HL-60/S4 (cell line): Measurements from ENCODE around the gene VCL.

Experiments
- in situ Hi-C: fragments of 300-500 bp; cut with MboI; formaldehyde crosslinking; loops from 2 replicates; pipeline ENCODE4 v1.14.3; 2022; ENCODE audit warnings: low sequenced_read_pairs

VCL gene

DNA sequence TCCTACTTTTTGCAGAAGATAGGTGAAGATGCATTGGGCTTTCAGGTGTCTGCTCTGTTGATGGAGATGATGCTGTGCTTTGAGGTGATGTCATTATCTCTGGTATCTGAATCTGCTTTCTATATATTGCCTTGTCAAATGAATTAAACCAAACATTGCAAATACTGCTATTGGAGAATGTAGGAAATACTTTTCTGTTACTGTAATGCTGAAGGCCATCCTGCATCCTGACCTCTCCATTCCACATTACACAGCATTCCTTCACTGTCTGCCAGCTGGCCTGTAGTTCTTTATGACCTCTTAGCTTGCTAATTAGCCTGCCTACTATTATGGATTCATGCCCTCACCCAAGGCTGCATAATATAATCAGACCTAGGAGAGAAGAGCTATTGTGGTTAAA is 73.2 kb downstream of the VCL start:
- in situ Hi-C loops: no loop called here

DNA sequence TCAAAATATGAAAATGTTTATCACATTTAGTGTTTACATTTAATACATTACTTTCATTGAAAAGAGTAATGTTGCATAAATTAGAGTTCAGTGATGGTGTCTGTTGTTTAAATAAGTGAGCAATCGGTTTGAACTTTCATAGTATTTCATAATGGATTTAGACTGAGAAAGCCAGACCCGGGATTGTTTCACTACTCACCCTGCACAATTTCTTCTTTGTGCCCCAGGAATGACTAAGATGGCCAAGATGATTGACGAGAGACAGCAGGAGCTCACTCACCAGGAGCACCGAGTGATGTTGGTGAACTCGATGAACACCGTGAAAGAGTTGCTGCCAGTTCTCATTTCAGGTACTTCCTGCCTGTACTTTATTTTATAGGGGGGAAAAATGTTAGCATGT is 74.6 kb downstream of the VCL start:
- in situ Hi-C loops: no loop called here

DNA sequence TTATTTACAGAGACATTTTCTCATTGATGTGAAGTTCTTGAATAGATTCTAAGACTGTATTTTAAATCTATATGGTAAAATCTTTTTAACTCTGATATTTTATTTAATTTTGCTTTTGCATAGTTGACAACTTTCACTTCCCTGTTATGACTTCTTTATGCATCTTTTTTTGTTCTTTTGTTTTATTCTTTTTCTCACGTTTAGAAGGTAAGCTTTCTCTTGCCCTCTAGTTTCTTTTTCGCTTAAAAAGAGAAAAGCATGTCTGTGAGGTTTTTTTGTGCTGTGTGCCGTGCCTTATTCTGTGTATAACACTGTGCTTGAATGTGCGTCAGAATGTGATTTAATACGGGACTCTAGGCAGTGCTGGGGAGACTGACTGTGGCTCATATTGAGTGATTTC is 78.0 kb downstream of the VCL start:
- in situ Hi-C loops: no loop called here

DNA sequence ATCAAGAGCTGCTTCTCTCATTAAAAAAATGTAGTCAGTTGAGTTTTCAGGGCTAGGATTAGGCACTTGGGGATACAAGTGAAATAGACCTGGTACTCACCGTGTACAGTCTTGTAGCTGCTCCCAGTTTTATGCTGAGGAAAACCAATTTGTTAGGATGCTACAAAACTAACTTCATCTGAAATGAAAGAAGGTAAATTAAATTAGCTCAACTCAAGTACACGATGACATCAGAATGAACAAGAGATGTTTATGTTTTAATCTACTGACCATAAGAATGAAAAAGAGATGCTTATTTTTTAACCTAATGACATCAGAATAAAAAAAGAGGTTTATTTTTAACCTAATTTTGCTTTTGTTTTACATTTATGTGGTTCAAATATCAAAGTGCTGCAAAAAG is 79.0 kb downstream of the VCL start:
- in situ Hi-C loops: no loop called here

DNA sequence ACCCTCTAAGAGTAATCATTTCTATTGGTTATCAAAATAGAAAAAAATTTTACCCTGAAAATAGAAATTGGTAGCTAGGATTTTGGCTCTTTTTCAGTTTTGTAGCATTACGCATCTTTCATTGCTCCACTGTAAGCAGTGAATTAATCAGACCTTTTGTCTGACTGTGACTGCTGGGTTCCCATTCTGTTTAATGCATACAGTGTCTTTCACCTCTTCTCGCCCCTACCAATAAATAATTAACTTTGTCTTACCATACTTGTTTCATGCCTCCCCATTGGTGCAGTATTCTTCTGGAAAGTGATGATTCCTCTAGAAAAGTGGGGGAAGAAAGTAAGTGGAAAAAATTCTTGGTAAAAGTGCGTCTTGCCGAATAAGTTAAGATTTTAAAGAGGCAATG is 79.5 kb downstream of the VCL start:
- in situ Hi-C loops: no loop called here

DNA sequence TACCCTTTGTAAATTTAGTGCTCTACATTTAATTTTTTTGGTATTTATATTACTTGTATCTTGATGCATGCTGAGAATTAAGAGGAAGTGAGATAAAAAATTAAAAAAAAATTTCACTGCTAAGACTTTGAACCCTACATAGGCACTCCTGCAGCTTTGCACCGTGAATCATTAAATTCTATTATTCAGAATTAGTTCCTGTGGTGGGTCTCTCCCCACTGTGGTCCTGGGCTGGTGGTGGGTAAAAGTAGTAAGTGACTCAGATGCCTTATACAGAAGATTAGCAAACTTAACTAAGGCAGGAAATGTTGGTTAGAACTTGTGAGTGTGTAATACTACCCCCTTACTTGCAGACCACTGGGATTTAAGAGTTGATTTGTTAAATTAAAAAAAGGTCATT is 80.1 kb downstream of the VCL start:
- in situ Hi-C loops: no loop called here

DNA sequence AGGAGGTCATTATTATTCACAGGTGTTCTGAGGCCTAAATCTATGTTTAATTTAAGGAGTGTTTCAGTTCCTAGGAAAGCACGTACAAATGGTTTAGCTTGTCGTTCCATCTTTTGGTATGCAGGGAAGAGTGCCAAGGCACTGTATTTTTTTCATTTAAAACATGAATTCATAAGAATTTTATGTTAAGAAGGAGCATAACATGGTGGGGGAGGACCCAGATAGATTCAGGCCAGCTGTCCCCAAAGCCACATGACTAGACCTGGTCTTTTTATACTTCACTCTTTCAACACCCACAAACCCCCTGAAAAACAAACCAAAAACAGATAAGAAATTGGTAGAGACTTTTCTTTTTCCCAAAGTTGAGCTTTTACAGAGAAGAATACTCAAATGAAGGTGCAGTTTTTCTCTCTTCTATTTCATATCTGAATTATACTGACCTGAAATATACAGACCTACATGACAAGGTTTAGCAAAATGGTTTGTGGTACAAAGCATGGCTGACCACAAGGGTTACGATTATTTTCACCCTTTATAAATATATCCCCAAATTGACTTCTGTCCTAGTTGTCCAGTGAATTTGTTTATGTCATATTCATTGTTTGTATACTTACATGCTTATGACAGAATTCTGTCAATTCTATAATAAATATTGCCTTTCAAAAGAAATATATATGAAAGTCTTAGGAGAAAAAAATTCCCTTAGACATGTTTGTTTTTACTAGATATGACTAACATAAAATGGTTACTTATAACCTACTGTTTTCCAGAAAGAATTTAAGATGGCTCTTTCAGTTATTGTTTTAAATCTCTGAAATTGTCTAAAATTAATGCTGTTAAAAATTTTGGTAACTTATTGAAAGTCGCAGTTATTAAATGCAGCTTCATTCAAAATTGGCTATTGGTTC is 81.4 kb downstream of the VCL start:
- in situ Hi-C loops: no loop called here

DNA sequence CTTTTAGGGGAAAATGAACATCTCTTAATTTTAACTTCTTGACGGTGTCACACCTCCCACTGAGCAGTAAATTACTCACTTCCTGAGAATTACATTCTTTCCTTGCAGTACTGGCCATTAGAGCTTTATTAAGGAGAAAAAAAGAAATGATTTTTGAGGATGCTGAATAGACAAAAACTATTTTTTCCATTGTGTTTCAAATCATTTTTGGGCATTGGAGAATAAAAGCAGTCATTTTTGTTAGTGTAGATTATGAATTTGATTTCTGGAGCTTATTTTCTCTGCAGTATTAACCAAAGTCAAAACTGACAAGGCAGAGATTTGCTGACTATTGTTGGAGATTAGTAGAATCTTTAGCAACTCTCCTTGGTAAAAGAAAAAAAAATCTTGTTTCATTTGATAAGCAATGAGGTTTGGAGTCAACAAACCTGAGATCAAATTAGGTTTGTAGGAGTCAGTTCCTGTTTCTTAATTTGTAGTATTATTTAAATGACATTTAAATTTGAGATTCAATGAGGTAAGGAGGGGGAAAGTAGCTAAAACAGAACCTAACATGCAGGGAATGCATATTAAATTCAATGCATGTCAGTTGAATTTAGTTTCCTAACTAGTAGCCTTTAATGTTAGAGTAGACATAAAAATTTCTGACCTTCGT is 82.1 kb downstream of the VCL start:
- in situ Hi-C loops: loop anchor here (10.0 kb wide), 1 partner anchor 195 kb away; no protein-coding TSS in a partner anchor

DNA sequence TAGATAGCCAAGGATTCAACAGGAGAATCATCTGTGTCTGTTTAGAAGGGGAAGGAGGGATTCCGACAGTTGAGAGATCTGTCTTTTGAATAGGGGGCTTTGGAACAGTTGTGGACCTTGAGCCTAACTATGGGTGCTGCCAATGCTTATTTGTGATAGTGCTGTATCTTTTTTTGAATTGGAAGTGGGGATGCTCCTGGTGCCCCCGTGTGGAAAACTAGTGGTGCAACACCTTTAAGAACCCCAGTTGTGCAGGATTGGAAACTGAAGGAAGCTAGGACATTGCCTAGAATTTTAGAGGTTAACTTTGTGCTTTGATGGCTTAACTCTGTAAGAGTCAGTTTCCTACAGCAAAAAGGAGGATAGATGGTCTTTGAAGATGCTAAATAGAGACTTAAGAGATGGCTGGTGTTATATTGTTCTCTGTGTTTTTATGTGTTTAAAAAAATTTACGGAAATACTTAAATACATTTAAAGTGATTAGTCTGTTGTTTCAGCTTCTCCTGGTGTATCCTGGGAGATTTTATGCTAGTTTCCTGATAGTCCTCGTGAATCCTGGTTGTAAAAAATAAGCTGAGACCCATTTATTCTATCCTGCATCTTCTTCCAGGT is 83.4 kb downstream of the VCL start:
- in situ Hi-C loops: loop anchor here (10.0 kb wide), 1 partner anchor 196 kb away; no protein-coding TSS in a partner anchor

DNA sequence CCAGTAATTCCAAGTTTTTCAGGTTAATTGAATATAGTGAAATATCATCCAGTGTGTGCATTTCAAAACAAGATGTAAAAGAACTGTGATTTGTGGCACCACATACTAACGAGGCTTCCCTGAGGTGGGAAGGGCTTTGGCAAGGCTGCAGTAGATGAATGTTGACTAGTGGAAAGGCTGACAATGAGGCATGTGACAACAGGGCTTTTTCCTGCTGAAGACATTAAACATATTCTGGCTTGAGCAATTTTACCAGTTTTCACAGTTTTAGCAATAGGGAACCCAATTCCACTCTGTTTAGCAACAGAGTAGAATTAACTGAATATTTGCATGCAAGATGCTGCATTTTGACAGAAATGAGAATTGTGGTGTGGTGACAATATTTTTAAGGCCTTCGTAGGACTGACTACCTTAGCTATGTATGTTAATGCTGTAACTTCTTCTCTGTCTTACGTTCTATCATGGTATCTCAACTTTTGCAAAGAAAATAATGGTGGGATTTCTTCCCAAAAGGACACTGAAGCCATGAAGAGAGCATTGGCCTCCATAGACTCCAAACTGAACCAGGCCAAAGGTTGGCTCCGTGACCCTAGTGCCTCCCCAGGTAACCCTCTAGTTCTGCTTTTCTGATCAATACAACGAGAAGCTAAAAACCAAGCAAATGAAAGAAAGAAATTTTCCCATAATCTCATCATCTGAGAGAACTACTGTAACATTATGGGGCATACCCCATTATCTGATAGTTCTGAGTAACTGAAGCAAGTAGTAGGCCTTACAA is 84.2 kb downstream of the VCL start:
- in situ Hi-C loops: loop anchor here (10.0 kb wide), 1 partner anchor 197 kb away; no protein-coding TSS in a partner anchor

DNA sequence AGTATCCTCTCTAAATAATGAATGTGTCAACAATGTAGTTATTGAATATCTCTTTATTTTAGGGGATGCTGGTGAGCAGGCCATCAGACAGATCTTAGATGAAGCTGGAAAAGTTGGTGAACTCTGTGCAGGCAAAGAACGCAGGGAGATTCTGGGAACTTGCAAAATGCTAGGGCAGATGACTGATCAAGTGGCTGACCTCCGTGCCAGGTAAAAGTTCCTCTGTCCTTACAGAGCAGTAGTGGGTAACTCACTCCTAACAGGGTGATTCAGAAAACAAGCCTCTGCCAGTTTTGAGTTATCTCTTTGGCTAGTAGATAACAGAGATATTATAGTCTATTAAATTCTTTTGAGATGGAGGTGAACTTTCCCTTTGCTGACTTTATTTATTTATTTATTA is 85.4 kb downstream of the VCL start:
- in situ Hi-C loops: loop anchor here (10.0 kb wide), 1 partner anchor 199 kb away; no protein-coding TSS in a partner anchor

DNA sequence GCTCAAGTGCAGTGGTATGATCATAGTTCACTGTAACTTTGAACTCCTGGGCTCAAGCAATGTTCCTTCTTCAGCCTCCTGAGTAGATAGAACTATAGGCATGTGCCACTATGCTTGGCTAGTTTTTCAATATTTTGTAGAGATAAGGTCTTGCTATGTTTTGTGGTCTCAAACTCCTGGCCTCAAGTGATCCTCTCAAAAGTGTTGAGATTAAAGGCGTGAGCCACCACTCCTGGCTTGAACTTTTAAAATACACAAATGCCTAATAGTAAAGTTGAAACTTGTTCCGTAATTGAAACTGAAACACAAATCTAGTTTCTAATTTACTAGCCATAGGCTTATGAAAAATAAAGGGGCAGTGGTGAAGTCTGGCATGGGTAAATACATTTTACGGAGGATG is 87.0 kb downstream of the VCL start:
- in situ Hi-C loops: loop anchor here (10.0 kb wide), 1 partner anchor 200 kb away; no protein-coding TSS in a partner anchor

DNA sequence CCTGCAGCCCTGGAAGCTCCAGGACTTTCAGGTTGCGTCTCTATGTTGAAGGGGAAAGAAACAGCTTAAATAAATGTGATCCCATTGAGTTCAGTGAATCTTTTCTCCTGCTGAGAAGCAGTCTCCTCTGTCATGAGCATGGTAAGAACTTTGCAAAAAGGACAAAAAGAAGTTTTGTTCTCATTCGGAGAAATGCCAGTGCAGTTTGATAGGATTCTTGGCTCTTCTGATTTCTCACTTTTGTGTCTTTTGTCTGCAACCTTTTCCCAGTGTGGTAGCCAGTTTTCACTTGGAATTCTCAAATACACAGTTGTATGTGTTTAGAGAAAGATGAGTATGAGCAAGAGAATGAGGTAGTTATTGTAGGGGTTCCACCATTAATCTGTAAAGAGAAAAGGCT is 88.4 kb downstream of the VCL start:
- in situ Hi-C loops: loop anchor here (10.0 kb wide), 1 partner anchor 202 kb away; no protein-coding TSS in a partner anchor

DNA sequence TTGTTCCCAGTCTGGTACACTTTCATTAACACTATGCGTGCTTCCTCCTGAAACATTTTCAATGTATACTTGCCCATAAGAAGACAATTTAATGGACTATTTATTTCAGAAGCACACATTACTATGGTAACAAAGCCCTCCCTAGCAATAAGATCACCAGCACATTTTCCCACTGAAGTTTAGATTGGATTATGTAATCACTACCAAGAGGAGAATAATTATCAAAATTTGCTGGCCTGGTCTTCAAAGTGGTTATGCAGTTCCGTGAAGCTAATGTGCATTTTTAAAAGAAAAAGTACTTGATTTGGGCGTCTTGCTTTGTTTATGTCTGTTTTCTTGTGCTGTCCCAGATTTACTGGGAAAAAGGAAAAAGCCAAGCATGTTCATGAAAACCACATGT is 90.8 kb downstream of the VCL start:
- in situ Hi-C loops: loop anchor here (10.0 kb wide), 1 partner anchor 204 kb away; no protein-coding TSS in a partner anchor

DNA sequence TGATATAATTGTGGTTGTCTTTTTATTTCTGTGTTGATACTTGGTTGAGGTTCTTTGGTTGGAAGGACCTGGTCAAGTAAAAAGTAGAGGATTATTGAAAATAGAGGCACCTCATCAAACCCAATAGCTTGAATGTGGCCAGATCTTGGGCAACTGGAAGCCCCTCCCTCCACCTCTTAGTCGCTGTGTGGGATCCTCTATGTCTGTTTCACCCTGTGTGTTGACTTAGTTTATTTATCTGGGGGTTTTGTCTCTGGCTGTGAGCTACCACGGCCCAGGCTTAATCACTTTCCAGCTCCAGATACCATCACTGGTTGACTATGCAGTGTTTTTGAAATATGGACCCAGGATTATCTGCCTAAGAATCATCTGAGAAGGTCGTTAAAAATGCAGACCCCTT is 94.5 kb downstream of the VCL start:
- in situ Hi-C loops: no loop called here

DNA sequence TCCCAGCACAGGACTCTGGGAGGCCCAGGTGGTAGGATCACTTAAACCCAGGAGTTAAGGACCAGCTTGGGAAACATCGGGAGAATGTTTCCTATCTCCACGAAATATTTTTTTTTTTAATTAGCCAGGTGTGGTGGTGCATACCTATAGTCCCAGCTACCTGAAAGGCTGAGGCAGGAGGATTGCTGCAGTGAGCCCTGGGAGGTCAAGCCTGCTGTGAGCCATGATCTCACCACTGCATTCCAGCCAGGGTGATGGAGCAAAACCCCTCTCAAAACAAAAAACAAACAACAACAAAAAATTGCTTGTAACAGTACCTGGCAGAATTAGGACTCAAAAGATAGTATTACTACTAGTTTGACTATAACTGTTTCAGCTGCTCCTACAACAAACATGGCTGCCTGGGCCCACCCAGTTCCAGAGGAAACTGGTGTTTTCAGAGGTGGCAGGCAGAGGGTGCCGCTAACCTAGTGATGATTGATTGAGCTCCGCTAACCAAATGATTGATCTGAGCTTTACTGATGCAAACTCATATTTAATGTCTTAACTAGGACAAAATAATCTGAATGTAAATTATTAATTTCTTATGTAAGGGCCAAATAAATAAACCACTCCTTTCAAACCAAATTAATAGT is 95.7 kb downstream of the VCL start:
- in situ Hi-C loops: no loop called here

DNA sequence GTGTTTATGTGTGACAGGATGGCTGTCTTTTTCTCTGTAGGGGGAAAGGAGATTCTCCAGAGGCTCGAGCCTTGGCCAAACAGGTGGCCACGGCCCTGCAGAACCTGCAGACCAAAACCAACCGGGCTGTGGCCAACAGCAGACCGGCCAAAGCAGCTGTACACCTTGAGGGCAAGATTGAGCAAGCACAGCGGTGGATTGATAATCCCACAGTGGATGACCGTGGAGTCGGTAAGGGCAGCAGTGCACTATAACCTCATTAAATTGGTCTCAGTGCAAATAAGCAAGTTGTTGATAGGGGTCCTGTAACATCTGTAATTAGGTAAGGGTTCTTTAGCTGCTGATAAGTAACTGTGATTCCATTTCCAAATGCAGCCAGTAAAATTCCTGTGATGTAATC is 96.3 kb downstream of the VCL start:
- in situ Hi-C loops: no loop called here

DNA sequence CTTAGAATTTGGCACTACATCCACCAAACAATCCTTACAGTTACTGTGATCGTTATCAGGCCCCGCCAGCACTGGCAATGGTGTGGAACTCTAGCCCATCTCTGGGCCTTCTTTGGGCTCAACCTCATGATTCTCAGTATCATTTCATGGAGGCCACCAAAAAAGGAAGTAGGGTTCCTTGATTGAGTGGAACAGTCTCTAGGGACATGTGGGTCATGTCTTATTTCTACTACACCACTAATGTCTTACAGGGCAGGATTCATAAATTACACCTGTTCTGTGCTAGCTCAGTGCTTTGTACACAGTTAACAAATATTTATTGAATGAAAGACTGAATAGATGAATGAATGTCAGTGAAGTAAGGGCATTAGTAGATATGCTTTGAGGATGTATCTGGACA is 98.9 kb downstream of the VCL start:
- in situ Hi-C loops: no loop called here

DNA sequence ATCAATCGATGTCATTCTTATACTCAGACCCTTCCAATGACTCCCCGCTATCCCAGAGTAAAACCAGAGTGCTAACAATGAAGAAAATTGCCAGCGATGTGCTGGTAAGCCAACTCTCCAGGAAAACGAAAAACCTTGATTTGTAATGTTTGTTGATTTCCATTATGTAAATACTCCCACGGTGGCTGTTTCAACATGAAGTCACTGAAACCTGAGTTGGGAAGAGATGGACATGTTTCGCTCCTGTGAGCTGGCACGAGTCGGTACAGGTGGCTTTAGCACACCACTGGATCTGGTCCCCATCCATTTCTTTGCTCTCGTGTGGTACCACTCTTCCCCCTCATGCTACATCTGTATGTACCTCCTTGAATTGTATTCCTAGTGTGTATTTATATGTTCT is 99.9 kb downstream of the VCL start:
- in situ Hi-C loops: no loop called here

DNA sequence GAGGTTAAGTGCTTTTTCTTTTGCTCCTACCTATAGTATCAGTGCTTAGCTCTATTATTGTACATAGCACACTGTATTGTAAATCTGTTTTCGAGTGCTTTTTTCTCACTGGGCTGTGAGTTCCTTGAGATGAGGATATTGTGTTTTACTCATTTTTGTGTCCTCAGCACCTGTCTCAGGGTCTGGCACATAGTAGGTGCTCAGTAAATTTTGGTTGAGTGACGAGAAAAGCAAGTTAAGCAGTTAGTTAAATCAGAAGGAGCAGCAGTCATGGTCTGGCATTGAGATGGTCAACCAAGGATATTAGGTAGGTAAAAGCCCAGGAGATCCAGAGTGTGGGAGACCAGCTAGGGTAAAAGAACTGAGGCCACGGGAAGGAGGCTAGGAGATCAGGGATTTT is 101.5 kb downstream of the VCL start:
- in situ Hi-C loops: no loop called here
